AG08396 (cell line): Measurements from ENCODE around the gene HIVEP1.

Experiments used
- DNase-seq: peaks from one replicate; pipeline ENCODE4 v3.0.0; 2012; ENCODE audit warnings: low spot score, mixed read lengths

HIVEP1 gene

DNA sequence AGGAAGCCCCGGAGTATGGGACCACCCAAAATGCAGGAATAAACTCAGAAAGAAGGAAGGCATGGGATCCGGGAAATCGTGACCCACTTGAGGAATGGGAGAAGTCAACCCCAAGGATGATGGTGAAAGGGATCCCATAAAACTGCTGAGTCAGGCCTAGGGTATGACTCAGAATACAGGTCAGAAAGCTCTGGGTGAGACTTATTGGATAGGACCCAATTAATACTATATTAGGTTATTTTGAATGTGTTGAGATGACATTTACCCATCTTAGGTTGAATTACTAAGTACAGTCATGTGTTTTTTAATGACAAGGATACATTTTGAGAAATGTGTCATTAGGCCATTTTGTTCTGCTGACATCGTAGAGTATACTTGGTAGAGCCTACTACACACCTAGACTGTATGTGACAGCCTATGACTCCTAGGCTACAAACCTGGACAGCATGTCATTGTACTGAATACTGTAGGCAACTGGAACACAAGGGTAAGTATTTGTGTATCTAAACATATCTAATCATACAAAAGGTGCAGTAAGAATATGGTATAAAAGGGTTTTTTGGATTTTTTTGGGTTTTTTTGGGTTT lies 17.1 kb upstream of the HIVEP1 start:
- DNase-seq: no peak

- no peak for DNase-seq
These were observed 15.4 kb upstream of the HIVEP1 start for GRCh38 chr6:11996751-11997150.

DNA sequence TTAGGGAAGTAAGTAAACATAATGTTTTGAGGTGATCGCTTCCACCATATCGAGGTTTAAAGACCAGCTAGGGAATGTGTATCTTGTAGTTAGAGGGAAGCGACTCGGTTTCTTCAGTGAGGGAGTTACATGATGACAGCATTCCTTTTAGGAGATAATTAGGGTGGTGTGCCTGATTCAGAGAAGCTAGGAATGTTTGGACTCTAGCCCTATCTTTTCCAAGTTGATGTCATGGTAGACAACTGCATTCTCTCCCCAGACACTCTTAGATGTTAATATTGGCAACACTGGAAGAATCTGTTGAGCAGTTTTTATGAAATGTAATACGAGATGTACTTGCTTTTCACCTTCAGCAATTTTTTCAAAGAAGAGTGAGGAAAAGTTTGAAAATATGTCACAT lies 12.9 kb upstream of the HIVEP1 start:
- DNase-seq: no peak

DNA sequence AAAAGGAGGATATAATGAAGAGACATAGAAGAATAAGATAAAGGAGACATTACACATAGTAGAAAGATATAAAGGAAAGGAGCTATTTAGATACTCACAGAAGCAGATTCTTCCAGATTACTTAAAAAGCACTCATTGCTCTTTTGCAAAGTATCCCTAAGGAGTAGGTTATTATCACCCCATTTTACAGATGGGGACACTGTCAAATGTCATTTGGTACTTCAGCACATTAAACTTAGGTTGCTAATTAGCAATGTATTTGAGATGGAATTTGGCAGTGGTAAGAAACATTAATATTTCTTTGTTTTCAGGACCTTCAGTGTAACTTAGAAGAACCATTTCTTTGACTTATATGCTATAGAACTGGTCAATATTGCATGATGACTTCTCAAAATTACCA lies 11.9 kb upstream of the HIVEP1 start:
- no peak for DNase-seq

GRCh38 chr6:12001004-12001705 lies 11.0 kb upstream of the HIVEP1 start:
- no peak for DNase-seq

GRCh38 chr6:12001706-12002435 lies 10.2 kb upstream of the HIVEP1 start:
- no peak for DNase-seq

DNA sequence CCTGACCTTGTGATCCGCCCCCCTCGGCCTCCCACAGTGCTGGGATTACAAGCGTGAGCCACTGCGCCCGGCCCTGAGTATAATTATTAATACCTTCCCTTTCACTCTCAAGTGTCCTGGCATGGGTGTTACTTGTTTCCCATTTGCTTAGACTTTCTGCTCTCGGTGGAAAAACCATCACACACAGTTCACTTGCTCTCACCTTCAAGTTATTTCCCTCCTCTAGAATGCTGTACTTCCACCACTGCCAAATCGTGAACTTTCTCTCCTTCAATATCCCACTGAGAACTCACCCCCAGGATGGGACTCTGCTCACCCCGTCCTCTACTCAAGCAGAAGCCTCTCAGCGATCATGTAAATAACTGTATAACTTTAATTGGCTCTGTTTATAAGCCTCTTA lies 4.6 kb upstream of the HIVEP1 start:
- no peak for DNase-seq

- DNase-seq: no peak
These were observed 4.2 kb upstream of the HIVEP1 start for GRCh38 chr6:12007887-12008286.

DNA sequence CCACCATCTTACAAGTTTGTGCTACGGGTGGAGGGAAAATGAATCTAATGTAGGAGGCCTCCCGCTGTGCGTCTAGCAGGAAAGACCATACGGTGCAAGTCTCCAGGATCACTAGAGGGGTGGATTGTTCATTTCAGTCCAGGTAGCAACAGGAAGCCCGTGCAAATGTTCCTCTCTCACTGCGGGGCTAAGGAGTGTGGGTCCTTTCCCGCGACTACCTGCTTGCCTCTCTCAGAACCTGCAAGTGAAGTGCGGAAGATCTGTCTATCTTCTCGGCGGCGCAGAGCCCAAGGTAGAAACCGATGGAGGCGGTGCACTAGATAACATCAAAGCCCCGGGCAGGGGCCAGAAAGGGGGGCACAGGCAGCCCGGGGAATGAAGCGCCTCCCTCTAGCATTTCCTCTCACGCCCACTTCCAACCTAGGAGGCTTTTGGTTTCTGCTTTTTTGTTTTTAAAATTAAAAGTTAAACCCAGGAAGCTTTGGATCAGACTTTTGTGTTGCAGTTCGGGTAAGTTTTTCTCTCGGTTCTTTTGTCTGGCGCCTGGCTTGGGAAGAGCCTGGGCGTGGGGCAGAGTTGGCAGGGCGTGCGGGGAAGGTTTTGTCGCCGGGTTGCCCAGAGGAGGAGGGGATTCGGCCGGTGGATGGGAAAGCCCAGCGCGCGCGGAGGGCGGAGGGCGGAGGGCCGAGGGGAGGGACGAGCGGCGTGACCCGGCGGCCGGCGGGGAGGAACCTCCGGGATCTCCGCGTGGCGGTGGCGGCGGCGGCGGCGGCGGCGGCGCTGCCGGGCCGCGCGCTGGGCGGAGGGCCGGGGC lies 3.5 kb upstream of the HIVEP1 start:
- DNase-seq: peak; percentile 87

DNA sequence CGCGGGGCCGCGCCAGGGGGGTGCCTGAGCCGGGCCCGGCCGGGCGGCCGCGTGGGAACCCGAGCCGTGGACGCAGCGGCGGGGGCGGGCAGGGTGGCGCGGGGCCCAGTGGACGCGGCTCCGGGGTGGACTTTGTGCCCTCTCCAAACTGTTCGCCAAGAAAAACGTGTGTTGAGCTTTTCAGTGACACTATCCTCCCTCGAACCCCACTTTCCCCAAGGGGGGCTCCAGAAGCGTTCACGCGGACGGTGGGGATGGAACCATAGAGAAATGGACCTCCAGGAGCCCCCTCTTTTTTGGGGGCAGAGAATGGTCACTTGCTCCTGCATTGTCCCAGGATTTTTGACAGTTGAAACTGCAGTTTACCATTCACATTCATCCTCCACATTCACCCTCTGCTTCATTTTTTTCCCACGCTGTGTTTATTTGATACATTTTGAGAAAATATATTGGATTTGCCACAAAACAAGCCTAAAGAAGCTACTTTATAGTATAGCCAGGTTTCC lies 2.9 kb upstream of the HIVEP1 start:
- DNase-seq: no peak

DNA sequence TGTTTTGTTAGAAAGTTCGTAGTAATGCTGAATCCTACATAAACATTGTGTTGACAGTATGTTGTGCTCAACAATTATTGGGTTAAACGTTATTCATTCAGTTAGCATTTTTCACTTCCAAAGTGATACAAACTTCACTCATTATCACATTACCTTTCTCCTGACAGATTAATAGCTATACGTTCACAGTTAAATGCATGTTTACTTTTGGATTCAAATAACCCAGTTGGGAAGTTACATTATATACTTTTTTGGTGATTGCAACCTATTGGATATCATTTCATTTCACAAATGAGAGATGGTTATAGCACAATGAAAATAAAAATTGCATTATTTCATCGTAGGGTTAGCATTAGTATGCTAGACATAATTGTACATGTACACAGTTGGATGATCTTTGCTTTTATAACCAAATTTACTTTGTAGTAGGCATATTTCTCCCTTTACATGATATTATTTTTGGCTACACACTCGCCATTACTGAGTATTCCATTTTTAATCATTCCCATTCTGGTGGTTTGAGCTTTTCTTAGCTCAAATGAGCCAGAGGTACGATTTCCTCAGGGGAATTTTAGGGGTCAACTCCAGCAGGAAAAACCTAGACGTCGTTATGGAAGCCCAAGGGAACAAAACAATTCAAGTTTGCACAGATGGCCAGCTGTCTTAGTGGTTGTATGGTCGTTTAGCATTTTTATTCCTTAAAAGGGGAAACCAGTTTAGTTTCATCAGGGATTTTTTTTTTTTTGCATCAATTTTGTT lies 2.1 kb upstream of the HIVEP1 start:
- DNase-seq: peak; percentile 22

GRCh38 chr6:12010635-12011275 lies 1.4 kb upstream of the HIVEP1 start:
- DNase-seq: no peak

- peak; percentile 96 for DNase-seq
These were observed 655 bp upstream of the HIVEP1 start for GRCh38 chr6:12011276-12012037.

- peak; percentile 70 for DNase-seq
These were observed 620 bp downstream of the HIVEP1 start for GRCh38 chr6:12012558-12013306.

DNA sequence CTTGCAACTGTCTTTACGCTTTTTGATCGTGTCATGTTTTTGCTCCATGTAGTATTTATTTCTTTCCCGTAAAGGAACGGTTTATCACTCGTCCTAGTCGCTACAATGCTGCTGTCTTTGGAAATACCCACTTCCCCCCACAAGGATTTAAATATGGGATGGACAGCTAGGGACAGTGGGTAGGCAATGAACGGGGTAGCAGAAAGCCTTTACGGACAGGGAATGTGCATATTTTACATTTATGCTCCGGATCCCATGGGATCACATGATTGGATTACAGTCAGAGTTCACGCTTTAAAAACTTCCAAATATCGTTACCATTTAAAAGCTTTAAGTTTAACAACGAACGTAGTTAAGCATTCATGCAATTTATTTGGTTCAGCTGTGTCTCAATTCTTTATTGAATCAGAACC lies 1.2 kb downstream of the HIVEP1 start:
- DNase-seq: no peak

DNA sequence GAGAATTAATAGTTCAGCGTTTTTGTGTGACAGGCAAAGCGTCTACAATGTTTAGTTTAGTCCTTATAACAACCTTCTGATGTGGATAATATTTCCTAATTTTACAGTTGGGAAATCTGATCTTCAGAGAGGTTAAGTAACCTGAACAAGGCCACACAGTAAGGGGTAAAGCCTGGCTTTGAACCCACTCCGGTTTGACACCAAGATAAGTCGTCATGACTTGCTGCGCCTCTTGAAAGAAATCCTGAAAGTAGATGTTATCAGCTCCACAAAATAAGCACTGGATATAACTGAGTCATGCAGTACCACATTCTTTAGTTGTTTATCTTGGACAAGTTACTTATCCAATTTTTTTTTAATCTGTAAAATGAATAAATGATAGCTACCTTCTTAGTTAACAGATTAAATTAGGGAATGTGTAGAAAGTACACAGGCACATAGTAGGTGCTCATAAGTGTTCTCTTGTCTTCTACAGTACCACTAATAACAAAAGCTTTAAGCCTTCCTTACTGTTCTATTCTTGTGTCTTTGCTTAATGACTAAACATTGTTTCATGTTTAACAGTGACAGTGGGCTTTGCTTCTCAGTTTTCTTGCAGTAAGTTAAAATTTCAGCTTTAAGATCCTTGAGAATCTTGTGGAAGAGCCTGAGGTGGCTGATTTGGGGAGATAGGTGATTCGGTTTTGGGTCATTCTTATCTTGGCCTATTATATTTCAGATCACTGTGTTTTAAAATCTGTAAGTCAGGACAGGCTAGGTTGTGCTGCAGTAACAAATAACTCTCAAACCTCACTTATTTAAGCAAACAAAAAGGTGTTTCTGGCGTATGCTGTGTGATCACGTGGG lies 2.1 kb downstream of the HIVEP1 start:
- peak; percentile 55 for DNase-seq

- no peak for DNase-seq
These were observed 2.7 kb downstream of the HIVEP1 start for GRCh38 chr6:12014873-12015149.

- no peak for DNase-seq
These were observed 5.2 kb downstream of the HIVEP1 start for GRCh38 chr6:12017263-12017662.

- DNase-seq: no peak
These were observed 5.8 kb downstream of the HIVEP1 start for GRCh38 chr6:12017876-12018401.
